Measurements from ENCODE around the gene HDAC9. TPM values are rescaled to one million over a fixed set of nuclear protein-coding genes. Genes with fewer than 3 reads are reported as not detected.

HDAC9 gene
- total RNA-seq, 3 donors from 2014 or later (not counting 1 experiment from before 2014, with no cell fraction given), result 19.1 to 41.1 (median 24.1) TPM

DNA sequence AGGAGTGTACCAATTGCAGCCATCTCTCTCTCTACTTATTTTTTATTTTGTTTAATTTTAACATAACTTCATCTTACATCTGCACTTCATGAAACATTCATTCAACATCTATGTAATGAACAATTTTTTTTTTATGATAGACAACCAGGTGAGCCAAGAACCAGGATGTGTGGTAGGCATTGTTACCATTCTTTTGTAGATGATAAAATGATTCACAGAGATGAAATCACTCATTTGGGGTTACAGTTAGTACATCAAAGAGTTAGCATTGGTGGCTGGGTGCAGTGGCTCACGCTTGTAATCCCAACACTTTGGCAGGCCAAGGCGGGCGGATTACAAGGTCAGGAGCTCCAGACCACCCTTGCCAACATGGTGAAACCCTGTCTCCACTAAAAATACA is 127.8 kb downstream of the HDAC9 start:
- H3K4me1 ChIP-seq (ENCODE audit: control insufficient read depth, insufficient read depth, low read length), result no peaks in the 10 kb centered on the region
- no peak overlapping the region for H3K4me3 Mint-ChIP-seq
- H3K27ac ChIP-seq (ENCODE audit: low read length), result no peak overlapping the region
- ATAC-seq (no peak), DNase-seq (no peak)
- no peak overlapping the region for H3K4me3 ChIP-seq (ENCODE audit: low read length)
- H3K27me3 ChIP-seq (ENCODE audit: control insufficient read depth, insufficient read depth, low read length), result no peaks in the 10 kb centered on the region
- H3K27me3 Mint-ChIP-seq (ENCODE audit: low read depth in 2 of 2), result no peaks in the 10 kb centered on the region
- H3K27ac Mint-ChIP-seq, result no peak overlapping the region
- H3K9me3 ChIP-seq (ENCODE audit: control insufficient read depth, insufficient read depth, low read length), result no peaks in the 10 kb centered on the region
- intact Hi-C loops (cut with micrococcal nuclease), result no loop called here
- peaks cover 10 to 11% of the 10 kb centered on the region in 2 donors for H3K4me1 Mint-ChIP-seq
- no peaks in the 10 kb centered on the region for H3K9me3 Mint-ChIP-seq
- no peaks in the 10 kb centered on the region for H3K36me3 Mint-ChIP-seq
- TF ChIP-seq CTCF (IDR thresholded peaks at IDR 0.05), result no peak
- no peaks in the 10 kb centered on the region for H3K36me3 ChIP-seq (ENCODE audit: control insufficient read depth, insufficient read depth, low read length)
- WGBS (ENCODE audit: insufficient coverage), result 94% methylated on average over 3 of the region's 3 CpGs

DNA sequence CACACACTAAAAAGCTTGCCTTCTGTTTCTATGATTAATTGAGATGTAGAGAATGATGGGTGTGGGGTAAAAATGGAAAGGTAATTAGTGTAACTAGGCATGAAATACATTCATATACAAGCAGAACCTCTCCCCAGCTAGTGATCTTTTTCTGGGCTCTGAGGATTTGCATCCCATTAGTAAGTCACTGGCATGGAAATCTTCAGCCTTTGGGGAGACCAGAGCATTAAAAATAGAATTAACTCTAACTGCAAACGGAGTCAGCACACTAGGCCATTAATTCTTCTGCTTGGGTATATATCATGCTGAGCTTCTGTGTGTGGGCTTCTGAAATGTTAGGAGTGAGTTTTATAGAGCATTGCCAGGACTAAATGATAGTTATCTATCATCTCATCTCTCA is 128.9 kb downstream of the HDAC9 start:
- no peaks in the 10 kb centered on the region for H3K27me3 ChIP-seq (ENCODE audit: control insufficient read depth, insufficient read depth, low read length)
- 100% methylated on average over 1 of the region's 1 CpG for WGBS (ENCODE audit: insufficient coverage)
- Mint-ChIP-seq H3K4me3 (no peak overlapping the region), H3K4me1 (peaks cover 5 to 6% of the 10 kb centered on the region in 2 donors), H3K27ac (no peak overlapping the region), H3K9me3 (no peaks in the 10 kb centered on the region), H3K36me3 (no peaks in the 10 kb centered on the region), H3K27me3 (ENCODE audit: low read depth in 2 of 2) (no peaks in the 10 kb centered on the region)
- ATAC-seq, result no peak
- no peak for TF ChIP-seq CTCF (IDR thresholded peaks at IDR 0.05)
- no peak overlapping the region for H3K4me3 ChIP-seq (ENCODE audit: low read length)
- H3K9me3 ChIP-seq (ENCODE audit: control insufficient read depth, insufficient read depth, low read length), result no peaks in the 10 kb centered on the region
- DNase-seq, result no peak
- H3K36me3 ChIP-seq (ENCODE audit: control insufficient read depth, insufficient read depth, low read length), result no peaks in the 10 kb centered on the region
- intact Hi-C loops (cut with micrococcal nuclease), result no loop called here
- no peaks in the 10 kb centered on the region for H3K4me1 ChIP-seq (ENCODE audit: control insufficient read depth, insufficient read depth, low read length)
- H3K27ac ChIP-seq (ENCODE audit: low read length), result no peak overlapping the region

DNA sequence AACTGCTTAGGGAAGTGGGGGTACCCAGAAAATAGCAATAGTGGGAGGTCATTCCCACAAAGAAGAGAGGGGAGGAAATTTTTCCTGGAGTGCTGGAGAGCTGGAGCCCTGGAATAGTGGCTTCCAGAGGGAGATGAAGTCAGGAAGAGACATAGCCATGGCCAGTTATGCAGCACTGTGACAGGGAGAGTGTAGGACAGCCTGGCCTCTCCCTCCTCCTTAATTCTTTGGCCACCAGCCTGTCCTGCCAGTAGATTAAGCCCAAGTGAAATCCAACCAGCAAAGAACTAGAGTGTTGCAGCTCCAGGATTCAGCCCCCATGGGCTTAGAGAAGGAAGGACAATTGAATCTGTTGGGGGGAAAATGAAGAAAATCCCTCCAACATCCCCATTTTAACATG is 130.5 kb downstream of the HDAC9 start:
- H3K9me3 Mint-ChIP-seq, result no peaks in the 10 kb centered on the region
- H3K4me3 Mint-ChIP-seq, result no peak overlapping the region
- no peaks in the 10 kb centered on the region for H3K4me1 ChIP-seq (ENCODE audit: control insufficient read depth, insufficient read depth, low read length)
- H3K4me3 ChIP-seq (ENCODE audit: low read length), result no peak overlapping the region
- no peaks in the 10 kb centered on the region for H3K36me3 Mint-ChIP-seq
- ATAC-seq (no peak), DNase-seq (no peak)
- no peaks in the 10 kb centered on the region for H3K4me1 Mint-ChIP-seq
- H3K36me3 ChIP-seq (ENCODE audit: control insufficient read depth, insufficient read depth, low read length), result no peaks in the 10 kb centered on the region
- H3K27me3 ChIP-seq (ENCODE audit: control insufficient read depth, insufficient read depth, low read length), result no peaks in the 10 kb centered on the region
- no peaks in the 10 kb centered on the region for H3K27me3 Mint-ChIP-seq (ENCODE audit: low read depth in 2 of 2)
- no peak overlapping the region for H3K27ac ChIP-seq (ENCODE audit: low read length)
- TF ChIP-seq CTCF (IDR thresholded peaks at IDR 0.05), result no peak
- H3K9me3 ChIP-seq (ENCODE audit: control insufficient read depth, insufficient read depth, low read length), result no peaks in the 10 kb centered on the region
- intact Hi-C loops (cut with micrococcal nuclease), result no loop called here
- no peak overlapping the region for H3K27ac Mint-ChIP-seq

GRCh38 chr7:18626717-18627116 is 131.2 kb downstream of the HDAC9 start:
- Histone ChIP-seq H3K27ac (ENCODE audit: low read length) (no peak overlapping the region), H3K4me3 (ENCODE audit: low read length) (no peak overlapping the region), H3K36me3 (ENCODE audit: control insufficient read depth, insufficient read depth, low read length) (no peaks in the 10 kb centered on the region), H3K9me3 (ENCODE audit: control insufficient read depth, insufficient read depth, low read length) (no peaks in the 10 kb centered on the region), H3K4me1 (ENCODE audit: control insufficient read depth, insufficient read depth, low read length) (no peaks in the 10 kb centered on the region), H3K27me3 (ENCODE audit: control insufficient read depth, insufficient read depth, low read length) (no peaks in the 10 kb centered on the region)
- ATAC-seq (no peak), DNase-seq (no peak)
- H3K4me1 Mint-ChIP-seq, result no peaks in the 10 kb centered on the region
- no peak overlapping the region for H3K4me3 Mint-ChIP-seq
- no peak for TF ChIP-seq CTCF (IDR thresholded peaks at IDR 0.05)
- intact Hi-C loops (cut with micrococcal nuclease), result no loop called here
- H3K27me3 Mint-ChIP-seq (ENCODE audit: low read depth in 2 of 2), result no peaks in the 10 kb centered on the region
- H3K9me3 Mint-ChIP-seq, result no peaks in the 10 kb centered on the region
- no peaks in the 10 kb centered on the region for H3K36me3 Mint-ChIP-seq
- no peak overlapping the region for H3K27ac Mint-ChIP-seq

Measured in natural killer cell (primary cell).